Transverse colon (tissue), 3 donors: ENCODE data around the gene GRB7.

Source experiments
- CTCF ChIP-seq, 5 experiments: fragments of 200-600 bp in 3 of 5; fragments of 450-650 bp in 2 of 5; sonication (generic) in 3 of 5; IDR thresholded peaks; 1 replicate in 2 of 5; 2 replicates in 3 of 5; pipeline ENCODE4 v1.5.1; 2016 to 2017; ENCODE audit warnings: antibody characterized with exemption in 5 of 5, inconsistent platforms in 3 of 5, mild to moderate bottlenecking in 2 of 5, moderate library complexity in 1 of 5
- EP300 ChIP-seq: sonication (generic); formaldehyde crosslinking; IDR thresholded peaks from one replicate; pipeline ENCODE4 v1.6.1; 2017; ENCODE audit warnings: antibody characterized with exemption, low read depth

DNA sequence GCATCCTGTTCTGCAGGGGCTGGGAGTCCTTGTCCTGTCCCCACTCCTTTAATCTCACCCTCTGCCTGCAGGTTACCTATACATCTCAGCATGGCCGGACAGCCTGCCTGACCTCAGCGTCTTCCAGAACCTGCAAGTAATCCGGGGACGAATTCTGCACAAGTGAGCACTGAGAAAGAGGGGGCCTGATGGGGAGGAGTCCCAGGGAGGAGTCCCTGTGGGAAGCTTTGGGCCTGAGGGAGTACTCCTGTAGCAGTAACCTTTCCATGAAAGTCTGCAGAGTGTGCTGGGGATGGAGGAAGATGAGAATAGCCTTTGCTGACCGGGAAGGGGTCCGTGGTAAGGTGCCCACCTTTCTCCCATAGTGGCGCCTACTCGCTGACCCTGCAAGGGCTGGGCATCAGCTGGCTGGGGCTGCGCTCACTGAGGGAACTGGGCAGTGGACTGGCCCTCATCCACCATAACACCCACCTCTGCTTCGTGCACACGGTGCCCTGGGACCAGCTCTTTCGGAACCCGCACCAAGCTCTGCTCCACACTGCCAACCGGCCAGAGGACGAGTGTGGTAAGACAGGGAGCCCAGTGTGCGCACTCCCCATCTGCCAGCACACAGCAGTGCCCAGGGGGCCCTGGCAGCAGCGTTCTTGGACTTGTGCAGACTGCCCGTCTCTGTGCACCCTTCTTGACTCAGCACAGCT, 22.2 kb upstream of the GRB7 start:
- TF ChIP-seq EP300 (no peak), CTCF (IDR thresholded peaks at IDR 0.05) (no peak)
